ENCODE results near the gene GET4. TPM values are rescaled to one million over a fixed set of nuclear protein-coding genes. Genes with fewer than 3 reads are reported as not detected.

GET4 gene
- 10 to 100 TPM; 20.1 to 23.6 (median 22.2) TPM for total RNA-seq
- polyA plus RNA-seq, result 22.2 TPM
- long read RNA-seq, donor 1, full-length matches to known transcripts, result 89 of 110 reads
- long read RNA-seq, donor 1, partial matches to known transcripts, result 17 of 110 reads
- long read RNA-seq, donor 1, other reads (novel, unspliced or antisense), result 4 of 110 reads
- long read RNA-seq, donor 2, full-length matches to known transcripts, result 59 of 67 reads
- long read RNA-seq, donor 2, partial matches to known transcripts, result 4 of 67 reads
- long read RNA-seq, donor 2, other reads (novel, unspliced or antisense), result 4 of 67 reads
- long read RNA-seq, donor 3, full-length matches to known transcripts, result 261 of 288 reads
- long read RNA-seq, donor 3, partial matches to known transcripts, result 4 of 288 reads
- long read RNA-seq, donor 3, other reads (novel, unspliced or antisense), result 23 of 288 reads
- long read RNA-seq, donor 4, transcript GET4-201 (9 exons, 2,090 nt), result major isoform, 57 of 59 reads
- long read RNA-seq, donor 4, partial matches to known transcripts, result 2 of 59 reads
- long read RNA-seq, donor 4, other reads (novel, unspliced or antisense), result 0 of 59 reads

DNA sequence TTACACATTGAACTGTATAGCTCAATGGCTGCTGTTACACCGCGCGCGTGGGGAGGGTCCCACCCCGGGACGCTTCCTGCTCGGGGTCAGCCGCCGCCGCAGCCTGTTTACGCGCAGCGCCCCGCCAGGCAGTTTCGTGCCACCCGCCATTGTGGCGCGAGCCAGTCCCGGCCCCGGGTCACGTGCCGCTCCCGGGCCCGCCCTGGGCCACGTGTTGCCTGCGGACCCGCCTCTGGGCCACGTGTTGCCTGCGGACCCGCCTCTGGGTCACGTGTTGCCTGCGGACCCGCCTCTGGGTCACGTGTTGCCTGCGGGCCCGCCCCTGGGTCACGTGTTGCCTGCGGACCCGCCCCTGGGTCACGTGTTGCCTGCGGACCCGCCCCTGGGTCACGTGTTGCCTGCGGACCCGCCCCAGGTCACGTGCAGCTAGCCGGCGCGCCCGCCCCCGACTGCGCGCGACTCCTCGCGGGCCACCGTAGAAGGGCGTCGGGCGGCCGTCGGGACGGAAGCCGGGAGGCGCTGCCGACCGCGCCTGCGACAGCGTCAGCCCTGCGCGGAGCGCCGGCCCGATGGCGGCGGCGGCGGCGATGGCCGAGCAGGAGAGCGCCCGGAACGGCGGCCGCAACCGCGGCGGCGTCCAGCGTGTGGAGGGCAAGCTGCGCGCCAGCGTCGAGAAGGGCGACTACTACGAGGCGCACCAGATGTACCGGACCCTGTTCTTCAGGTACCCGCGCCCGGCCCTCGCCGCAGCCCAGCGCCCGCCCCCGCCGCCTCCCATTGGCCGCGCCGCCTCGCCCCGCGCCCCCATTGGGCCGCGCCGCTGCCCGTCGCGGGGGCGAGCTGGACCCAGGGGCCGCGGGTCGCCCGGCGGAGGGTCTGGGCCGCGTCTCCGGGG is at the start of gene GET4:
Gene GET4, plus strand, starts transcription at position 478 of the 895 bp plus-strand sequence. Its CDS starts 92 bp downstream, at position 570.
- Histone ChIP-seq H3K27me3 (ENCODE audit: control insufficient read depth, insufficient read depth) (no peaks in the 10 kb centered on the region), H3K4me3 (ENCODE audit: low read length) (peak within 1 kb of the TSS; percentile 87), H3K27ac (ENCODE audit: low read length) (peak within 1 kb of the TSS; percentile 81), H3K9me3 (ENCODE audit: control insufficient read depth, low read length) (no peaks in the 10 kb centered on the region), H3K4me1 (ENCODE audit: control insufficient read depth, insufficient read depth, low read length) (peaks cover 7% of the 10 kb centered on the region)
- DNase-seq (peak; percentile 98 to 99 (median 98)), ATAC-seq (peak; percentile 83 to 86)
- intact Hi-C loops (cut with DNase I), result loop anchor here in 3 of 4 donors (5.0 to 10.0 kb wide), 4 partner anchors 52 to 552 kb away; no protein-coding TSS in a partner anchor
- under 1% methylated on average over 129 of the region's 129 CpGs for WGBS

- ATAC-seq, result no peak
- intact Hi-C loops (cut with DNase I), result loop anchor here in 1 of 4 donors (10.0 kb wide), 1 partner anchor 46 kb away; the partner anchor contains the start of gene GET4
- DNase-seq, result no peak
- no peak overlapping the region for H3K27ac ChIP-seq (ENCODE audit: low read length)
- peaks cover 28% of the 10 kb centered on the region for H3K4me1 ChIP-seq (ENCODE audit: control insufficient read depth, insufficient read depth, low read length)
- H3K27me3 ChIP-seq (ENCODE audit: control insufficient read depth, insufficient read depth), result no peaks in the 10 kb centered on the region
- H3K9me3 ChIP-seq (ENCODE audit: control insufficient read depth, low read length), result no peaks in the 10 kb centered on the region
- H3K4me3 ChIP-seq (ENCODE audit: low read length), result no peak overlapping the region
- WGBS, result 85% methylated on average over 14 of the region's 14 CpGs
Observed at GRCh38 chr7:828793-829561, 47.4 kb upstream of the GET4 start.

- Histone ChIP-seq H3K4me3 (ENCODE audit: low read length) (no peak overlapping the region), H3K27ac (ENCODE audit: low read length) (peak overlapping the region; percentile 22), H3K9me3 (ENCODE audit: control insufficient read depth, low read length) (no peaks in the 10 kb centered on the region), H3K4me1 (ENCODE audit: control insufficient read depth, insufficient read depth, low read length) (peaks cover 22% of the 10 kb centered on the region), H3K27me3 (ENCODE audit: control insufficient read depth, insufficient read depth) (no peaks in the 10 kb centered on the region)
- intact Hi-C loops (cut with DNase I), result no loop called here
- WGBS, result 51% methylated on average over 12 of the region's 12 CpGs
- peak in 1 of 2 donors; percentile 7 for ATAC-seq
- no peak for DNase-seq
Observed at GRCh38 chr7:830069-830468, 46.3 kb upstream of the GET4 start.

GRCh38 chr7:831596-832166 is 44.7 kb upstream of the GET4 start:
- WGBS, result 13% methylated on average over 7 of the region's 7 CpGs
- no peak for DNase-seq
- Histone ChIP-seq H3K27ac (ENCODE audit: low read length) (peak overlapping the region; percentile 58), H3K4me3 (ENCODE audit: low read length) (peak overlapping the region; percentile 1), H3K27me3 (ENCODE audit: control insufficient read depth, insufficient read depth) (no peaks in the 10 kb centered on the region), H3K9me3 (ENCODE audit: control insufficient read depth, low read length) (no peaks in the 10 kb centered on the region), H3K4me1 (ENCODE audit: control insufficient read depth, insufficient read depth, low read length) (peaks cover 20% of the 10 kb centered on the region)
- peak; percentile 68 to 81 for ATAC-seq
- intact Hi-C loops (cut with DNase I), result no loop called here

- intact Hi-C loops (cut with DNase I), result no loop called here
- H3K27ac ChIP-seq (ENCODE audit: low read length), result peak within 1 kb of the TSS; percentile 73
- ATAC-seq (peak; percentile 3 to 51), DNase-seq (no peak)
- WGBS, result 57% methylated on average over 24 of the region's 24 CpGs
- H3K4me1 ChIP-seq (ENCODE audit: control insufficient read depth, insufficient read depth, low read length), result peaks cover 23% of the 10 kb centered on the region
- H3K4me3 ChIP-seq (ENCODE audit: low read length), result peak within 1 kb of the TSS; percentile 1
- no peaks in the 10 kb centered on the region for H3K27me3 ChIP-seq (ENCODE audit: control insufficient read depth, insufficient read depth)
- H3K9me3 ChIP-seq (ENCODE audit: control insufficient read depth, low read length), result no peaks in the 10 kb centered on the region
Observed at GRCh38 chr7:832167-832967, 44.0 kb upstream of the GET4 start, which contains the start of gene SUN1. Gene SUN1, plus strand, starts transcription at chr7:832476. Its CDS starts 49 bp downstream, at chr7:832525.

- no peak for DNase-seq
- ATAC-seq, result no peak
- Histone ChIP-seq H3K9me3 (ENCODE audit: control insufficient read depth, low read length) (no peaks in the 10 kb centered on the region), H3K4me3 (ENCODE audit: low read length) (no peak overlapping the region), H3K27ac (ENCODE audit: low read length) (peak overlapping the region; percentile 73), H3K27me3 (ENCODE audit: control insufficient read depth, insufficient read depth) (no peaks in the 10 kb centered on the region), H3K4me1 (ENCODE audit: control insufficient read depth, insufficient read depth, low read length) (peaks cover 23% of the 10 kb centered on the region)
- intact Hi-C loops (cut with DNase I), result no loop called here
- WGBS, result 91% methylated on average over 15 of the region's 15 CpGs
Observed at GRCh38 chr7:832968-833424, 43.4 kb upstream of the GET4 start.

- intact Hi-C loops (cut with DNase I), result no loop called here
- ATAC-seq (no peak), DNase-seq (no peak)
- no peaks in the 10 kb centered on the region for H3K9me3 ChIP-seq (ENCODE audit: control insufficient read depth, low read length)
- H3K4me1 ChIP-seq (ENCODE audit: control insufficient read depth, insufficient read depth, low read length), result peaks cover 23% of the 10 kb centered on the region
- H3K27me3 ChIP-seq (ENCODE audit: control insufficient read depth, insufficient read depth), result no peaks in the 10 kb centered on the region
- H3K27ac ChIP-seq (ENCODE audit: low read length), result peak overlapping the region; percentile 49
- WGBS, result 83% methylated on average over 8 of the region's 8 CpGs
- H3K4me3 ChIP-seq (ENCODE audit: low read length), result no peak overlapping the region
Observed at GRCh38 chr7:833601-834258, 42.6 kb upstream of the GET4 start.

- 90% methylated on average over 12 of the region's 12 CpGs for WGBS
- Histone ChIP-seq H3K4me3 (ENCODE audit: low read length) (no peak overlapping the region), H3K27ac (ENCODE audit: low read length) (peak overlapping the region; percentile 21), H3K27me3 (ENCODE audit: control insufficient read depth, insufficient read depth) (no peaks in the 10 kb centered on the region), H3K4me1 (ENCODE audit: control insufficient read depth, insufficient read depth, low read length) (peaks cover 23% of the 10 kb centered on the region), H3K9me3 (ENCODE audit: control insufficient read depth, low read length) (no peaks in the 10 kb centered on the region)
- no peak for ATAC-seq
- intact Hi-C loops (cut with DNase I), result no loop called here
- DNase-seq, result peak in 1 of 3 donors; percentile 23
Observed at GRCh38 chr7:834277-834676, 42.1 kb upstream of the GET4 start.

DNA sequence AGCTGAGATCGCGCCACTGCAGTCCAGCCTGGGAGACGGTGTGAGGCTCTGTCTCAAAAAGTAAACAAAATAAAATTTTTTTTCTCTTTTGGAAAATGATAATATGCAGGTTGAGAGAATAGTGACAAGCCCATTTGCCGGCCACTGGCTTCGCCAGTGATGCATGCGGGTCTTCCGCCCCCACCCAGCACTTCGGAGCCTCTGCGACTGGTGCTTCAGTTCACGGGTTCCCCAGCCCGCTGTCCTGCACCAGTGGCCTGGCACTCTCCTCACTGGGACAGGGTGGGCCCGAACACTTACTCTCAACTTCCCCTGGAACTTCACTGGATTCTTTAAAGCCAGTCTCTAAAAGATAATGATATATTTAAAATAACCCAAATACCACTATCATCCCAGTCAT is 41.3 kb upstream of the GET4 start:
- DNase-seq, result no peak
- intact Hi-C loops (cut with DNase I), result loop anchor here in 2 of 4 donors (5.0 kb wide), 1 partner anchor 37 kb away; no protein-coding TSS in a partner anchor
- no peaks in the 10 kb centered on the region for H3K9me3 ChIP-seq (ENCODE audit: control insufficient read depth, low read length)
- H3K27me3 ChIP-seq (ENCODE audit: control insufficient read depth, insufficient read depth), result no peaks in the 10 kb centered on the region
- H3K4me3 ChIP-seq (ENCODE audit: low read length), result no peak overlapping the region
- H3K4me1 ChIP-seq (ENCODE audit: control insufficient read depth, insufficient read depth, low read length), result peaks cover 22% of the 10 kb centered on the region
- H3K27ac ChIP-seq (ENCODE audit: low read length), result peak overlapping the region; percentile 53
- no peak for ATAC-seq
- WGBS, result 95% methylated on average over 12 of the region's 12 CpGs
